PC-3 (cell line): ENCODE results near the gene RNF208. TPM values are rescaled to one million over a fixed set of nuclear protein-coding genes. Genes with fewer than 3 reads are reported as not detected.

Experiments used
- ATAC-seq: fragments of 200-7000 bp; cut with Tn5 transposase; 2 replicates; pipeline ENCODE4 v1.9.1; 2020; ENCODE audit warnings: mild to moderate bottlenecking, moderate library complexity
- BruUV-seq: library from RNA; stranded (reverse); fragments of 400-500 nt; replicated peaks from 2 replicates; lab custom pipeline; 2021; lab: Mats Ljungman, UMichigan
- CTCF ChIA-PET: fragments of 300-600 bp; sonication (Branson Sonifier 250); formaldehyde crosslinking; loops from one replicate; lab custom pipeline; 2022; ENCODE audit warnings: antibody characterized with exemption; lab: Charles Lee
- POLR2A ChIA-PET: fragments of 300-600 bp; sonication (Branson Sonifier 250); formaldehyde crosslinking; loops from one replicate; lab custom pipeline; 2022; ENCODE audit warnings: antibody characterized with exemption; ENCODE audit not compliant: unreplicated experiment; lab: Charles Lee
- DNase-seq: peaks from one replicate; pipeline ENCODE4 v3.0.0-alpha.2; 2015
- H2AFZ ChIP-seq: fragments of 300-600 bp; sonication (generic); 2 replicates; pipeline ENCODE4 v1.6.0; 2016; ENCODE audit warnings: antibody characterized with exemption, low read length
- H3F3A ChIP-seq: fragments of 300-600 bp; sonication (generic); one replicate; pipeline ENCODE4 v1.6.0; 2017; ENCODE audit warnings: antibody characterized with exemption, low read length, control low read depth, mild to moderate bottlenecking; ENCODE audit not compliant: unreplicated experiment
- H3K27ac ChIP-seq: fragments of 300-600 bp; sonication (generic); 2 replicates; pipeline ENCODE4 v1.5.1; 2016; ENCODE audit warnings: mild to moderate bottlenecking, low read length
- H3K27me3 ChIP-seq: fragments of 300-600 bp; sonication (generic); 2 replicates; pipeline ENCODE4 v1.6.1; 2016; ENCODE audit warnings: low read length, mixed read lengths
- H3K36me3 ChIP-seq: fragments of 300-600 bp; sonication (generic); 2 replicates; pipeline ENCODE4 v1.6.1; 2016; ENCODE audit warnings: low read depth, mixed run types, low read length, mixed read lengths
- H3K4me1 ChIP-seq: fragments of 300-600 bp; sonication (generic); 2 replicates; pipeline ENCODE4 v1.5.1; 2016; ENCODE audit warnings: low read length; ENCODE audit not compliant: insufficient read depth
- H3K4me2 ChIP-seq: fragments of 300-600 bp; sonication (generic); 2 replicates; pipeline ENCODE4 v1.6.0; 2016; ENCODE audit warnings: low read length
- H3K4me3 ChIP-seq: fragments of 300-600 bp; sonication (generic); 2 replicates; pipeline ENCODE4 v1.5.1; 2016; ENCODE audit warnings: mild to moderate bottlenecking, low read length, mixed read lengths
- H3K79me2 ChIP-seq: fragments of 300-600 bp; sonication (generic); 2 replicates; pipeline ENCODE4 v1.6.1; 2017; ENCODE audit warnings: low read length, mixed read lengths
- H3K9ac ChIP-seq: fragments of 300-600 bp; sonication (generic); 2 replicates; pipeline ENCODE4 v1.6.0; 2016; ENCODE audit warnings: mild to moderate bottlenecking, low read length
- H3K9me2 ChIP-seq: fragments of 300-600 bp; sonication (generic); replicated peaks from 2 replicates; pipeline ENCODE4 v1.6.1; 2016; ENCODE audit warnings: mixed run types, low read length, mixed read lengths
- H3K9me3 ChIP-seq: fragments of 300-600 bp; sonication (generic); 2 replicates; pipeline ENCODE4 v1.6.1; 2016; ENCODE audit warnings: low read length, mixed read lengths
- H4K20me1 ChIP-seq: fragments of 300-600 bp; sonication (generic); 2 replicates; pipeline ENCODE4 v1.6.1; 2016; ENCODE audit warnings: low read length, mixed read lengths
- EZH2 ChIP-seq: fragments of 300-600 bp; sonication (generic); IDR thresholded peaks from one replicate; pipeline ENCODE4 v1.6.1; 2017; ENCODE audit warnings: antibody characterized with exemption, mild to moderate bottlenecking, low read length; ENCODE audit not compliant: unreplicated experiment
- EZH2phosphoT487 ChIP-seq: fragments of 300-600 bp; sonication (generic); IDR thresholded peaks from 2 replicates; pipeline ENCODE4 v1.6.1; 2018; ENCODE audit warnings: mild to moderate bottlenecking, antibody characterized with exemption, low read length, borderline replicate concordance
- intact Hi-C: fragments of 100-400 bp; cut with micrococcal nuclease; formaldehyde crosslinking; loops from 2 replicates; pipeline ENCODE4 v1.9.0; 2023
- total RNA-seq: library from RNA; depleted of rRNA; stranded (reverse); fragments of >200 nt; gene quantifications from 2 replicates; pipeline ENCODE4 v1.2.3, GENCODE V29; 2014
- TF ChIP-seq, protein P1 (sequence below): fragments of 300-600 bp; sonication (generic); conservative IDR thresholded peaks from 2 replicates; pipeline ENCODE4 v1.5.1; 2017; ENCODE audit warnings: antibody characterized with exemption, low read depth, mild to moderate bottlenecking, low read length

RNF208 gene
- total RNA-seq, 1 experiment from 2014 or later: 1.7 TPM

DNA sequence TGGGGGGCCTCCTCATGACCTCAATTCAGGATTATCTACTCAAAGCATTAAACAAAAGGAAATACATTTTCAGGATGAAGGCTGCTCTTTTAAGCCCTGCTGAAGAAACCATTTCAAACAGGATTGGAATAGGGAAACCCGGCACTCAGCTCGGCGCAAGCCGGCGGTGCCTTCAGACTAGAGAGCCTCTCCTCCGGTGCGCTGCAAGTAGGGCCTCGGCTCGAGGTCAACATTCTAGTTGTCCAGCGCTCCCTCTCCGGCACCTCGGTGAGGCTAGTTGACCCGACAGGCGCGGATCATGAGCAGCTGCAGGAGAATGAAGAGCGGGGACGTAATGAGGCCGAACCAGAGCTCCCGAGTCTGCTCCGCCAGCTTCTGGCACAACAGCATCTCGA is 17.3 kb downstream of the RNF208 start:
- peaks cover 24% of the 10 kb centered on the region for H3K4me1 ChIP-seq
- no peaks in the 10 kb centered on the region for H3F3A ChIP-seq
- TF ChIP-seq, protein P1, sequence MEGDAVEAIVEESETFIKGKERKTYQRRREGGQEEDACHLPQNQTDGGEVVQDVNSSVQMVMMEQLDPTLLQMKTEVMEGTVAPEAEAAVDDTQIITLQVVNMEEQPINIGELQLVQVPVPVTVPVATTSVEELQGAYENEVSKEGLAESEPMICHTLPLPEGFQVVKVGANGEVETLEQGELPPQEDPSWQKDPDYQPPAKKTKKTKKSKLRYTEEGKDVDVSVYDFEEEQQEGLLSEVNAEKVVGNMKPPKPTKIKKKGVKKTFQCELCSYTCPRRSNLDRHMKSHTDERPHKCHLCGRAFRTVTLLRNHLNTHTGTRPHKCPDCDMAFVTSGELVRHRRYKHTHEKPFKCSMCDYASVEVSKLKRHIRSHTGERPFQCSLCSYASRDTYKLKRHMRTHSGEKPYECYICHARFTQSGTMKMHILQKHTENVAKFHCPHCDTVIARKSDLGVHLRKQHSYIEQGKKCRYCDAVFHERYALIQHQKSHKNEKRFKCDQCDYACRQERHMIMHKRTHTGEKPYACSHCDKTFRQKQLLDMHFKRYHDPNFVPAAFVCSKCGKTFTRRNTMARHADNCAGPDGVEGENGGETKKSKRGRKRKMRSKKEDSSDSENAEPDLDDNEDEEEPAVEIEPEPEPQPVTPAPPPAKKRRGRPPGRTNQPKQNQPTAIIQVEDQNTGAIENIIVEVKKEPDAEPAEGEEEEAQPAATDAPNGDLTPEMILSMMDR: no peak
- TF ChIP-seq EZH2: no peak
- TF ChIP-seq EZH2phosphoT487: no peak
- H3K36me3 ChIP-seq: no peaks in the 10 kb centered on the region
- no peak overlapping the region for H3K27ac ChIP-seq
- H3K9ac ChIP-seq: peak overlapping the region; percentile 99
- BruUV-seq: no TSS peak
- H3K4me2 ChIP-seq: peak overlapping the region; percentile 98
- POLR2A ChIA-PET: no interaction called here
- intact Hi-C loops: no loop called here
- ATAC-seq (no peak), DNase-seq (no peak)
- no peaks in the 10 kb centered on the region for H3K9me2 ChIP-seq
- H3K9me3 ChIP-seq: no peaks in the 10 kb centered on the region
- H3K4me3 ChIP-seq: peak overlapping the region; percentile 99
- H4K20me1 ChIP-seq: no peaks in the 10 kb centered on the region
- H3K79me2 ChIP-seq: peaks cover 58% of the 10 kb centered on the region
- H2AFZ ChIP-seq: 0 out of 2 replicates have a peak overlapping the region, but pooled peaks have one; percentile 74
- no peaks in the 10 kb centered on the region for H3K27me3 ChIP-seq
- CTCF ChIA-PET: no interaction called here

DNA sequence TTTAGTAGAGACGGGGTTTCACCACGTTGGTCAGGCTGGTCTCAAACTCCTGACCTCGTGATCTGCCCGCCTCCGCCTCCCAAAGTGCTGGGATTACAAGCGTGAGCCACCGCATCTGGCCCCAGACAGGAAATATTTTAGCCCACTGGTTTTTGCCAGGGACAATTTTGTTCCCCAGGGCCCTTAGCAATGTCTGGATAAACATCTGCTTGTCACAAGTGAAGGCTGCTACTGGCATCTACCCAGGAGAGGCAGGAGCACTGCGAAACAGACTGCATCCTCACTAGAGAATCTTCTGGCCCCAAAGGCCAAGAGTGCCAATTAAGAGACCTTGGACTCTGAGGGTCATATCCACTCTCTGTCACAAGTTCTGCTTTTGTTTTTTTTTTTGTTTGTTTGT is 19.1 kb downstream of the RNF208 start:
- H3K9ac ChIP-seq: no peak overlapping the region
- peaks cover 65% of the 10 kb centered on the region for H3K79me2 ChIP-seq
- ATAC-seq (no peak), DNase-seq (no peak)
- H3K9me2 ChIP-seq: no peaks in the 10 kb centered on the region
- H3K27ac ChIP-seq: no peak overlapping the region
- TF ChIP-seq EZH2phosphoT487 (no peak), EZH2 (no peak)
- TF ChIP-seq, protein P1: no peak
- ChIA-PET POLR2A (interaction anchor here (0.6 kb wide), 1 partner anchor 103 kb away, joined by 3 read pairs; no protein-coding TSS in a partner anchor), CTCF (interaction anchor here (0.6 kb wide), 1 partner anchor 73 kb away, joined by 3 read pairs; no protein-coding TSS in a partner anchor)
- H3K4me2 ChIP-seq: 0 out of 2 replicates have a peak overlapping the region, but pooled peaks have one; percentile 19
- peaks cover 40% of the 10 kb centered on the region for H3K4me1 ChIP-seq
- peaks cover 14% of the 10 kb centered on the region; the same call in 1 of the 2 replicates for H4K20me1 ChIP-seq
- no peak overlapping the region for H2AFZ ChIP-seq
- H3K27me3 ChIP-seq: no peaks in the 10 kb centered on the region
- no peaks in the 10 kb centered on the region for H3F3A ChIP-seq
- BruUV-seq: no TSS peak
- no peaks in the 10 kb centered on the region for H3K9me3 ChIP-seq
- H3K4me3 ChIP-seq: no peak overlapping the region
- intact Hi-C loops: no loop called here
- H3K36me3 ChIP-seq: no peaks in the 10 kb centered on the region

DNA sequence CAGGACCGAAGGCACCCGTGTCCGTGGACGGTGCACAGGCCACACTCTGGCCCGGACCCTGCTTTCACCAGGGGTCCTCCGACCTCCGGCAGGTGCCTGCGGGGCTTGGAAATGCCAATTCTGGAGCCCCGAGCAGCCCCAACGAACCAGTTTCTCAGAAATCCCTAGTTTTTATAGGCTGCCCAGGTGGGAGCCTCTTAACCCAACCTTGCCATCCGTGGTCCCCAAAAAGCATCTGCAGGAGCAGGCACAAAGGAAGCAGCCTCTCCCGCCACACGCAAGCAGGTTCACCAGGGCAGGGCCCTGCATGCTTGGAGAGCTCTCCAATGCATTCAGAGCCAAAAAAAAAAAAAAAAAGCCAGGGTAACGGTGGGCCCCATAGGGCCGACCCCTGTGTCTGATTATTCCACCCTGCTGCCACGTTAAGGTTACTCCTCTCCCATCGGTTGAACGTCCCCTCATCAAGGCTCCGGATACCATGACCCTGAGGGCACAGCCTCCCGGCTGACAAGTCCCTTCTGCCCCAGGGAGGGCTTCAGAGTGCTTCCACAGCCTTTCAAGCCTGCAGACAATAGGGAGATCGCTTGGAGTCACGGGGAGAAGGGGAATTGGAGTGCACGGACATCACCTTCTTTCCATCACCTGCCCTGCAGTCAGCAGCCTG is 20.7 kb downstream of the RNF208 start:
- H3K79me2 ChIP-seq: peaks cover 60% of the 10 kb centered on the region
- CTCF ChIA-PET: no interaction called here
- intact Hi-C loops: no loop called here

More for the DNA sequence above, 20.7 kb downstream of the RNF208 start:
- Histone ChIP-seq H3K4me2 (peak overlapping the region; percentile 99), H4K20me1 (peaks cover 14% of the 10 kb centered on the region; the same call in 1 of the 2 replicates), H3F3A (no peaks in the 10 kb centered on the region), H3K4me3 (peak overlapping the region; percentile 83), H3K4me1 (peaks cover 38% of the 10 kb centered on the region), H3K9me3 (no peaks in the 10 kb centered on the region), H3K9me2 (no peaks in the 10 kb centered on the region), H3K9ac (peak overlapping the region; percentile 74), H3K36me3 (no peaks in the 10 kb centered on the region), H3K27me3 (no peaks in the 10 kb centered on the region), H2AFZ (peak overlapping the region; percentile 73), H3K27ac (peak overlapping the region; percentile 25; the same call in 1 of the 2 replicates)
- ATAC-seq (peak; percentile 2; the same call in 1 of the 2 replicates), DNase-seq (no peak)
- POLR2A ChIA-PET: interaction anchor here (0.5 kb wide), 1 partner anchor 41 kb away, joined by 3 read pairs; no protein-coding TSS in a partner anchor
- no peak for TF ChIP-seq EZH2
- TF ChIP-seq EZH2phosphoT487: no peak
- TF ChIP-seq, protein P1: no peak
- BruUV-seq: TSS peak; percentile 34
